GM12874 (cell line): ENCODE measurements around the gene JOSD1.

Experiments
- CTCF ChIP-seq: IDR thresholded peaks from 2 replicates; pipeline ENCODE4 v1.5.1; 2011; ENCODE audit warnings: low read depth, mild to moderate bottlenecking, control low read depth, low read length, moderate library complexity; ENCODE audit not compliant: insufficient read depth

JOSD1 gene

GRCh38 chr22:38717244-38717643, 16.5 kb upstream of the JOSD1 start:
- TF ChIP-seq CTCF: no peak

GRCh38 chr22:38716826-38717225, 16.1 kb upstream of the JOSD1 start:
- TF ChIP-seq CTCF: no peak

GRCh38 chr22:38716271-38716670, 15.5 kb upstream of the JOSD1 start:
- TF ChIP-seq CTCF: no peak

GRCh38 chr22:38715852-38716251, 15.1 kb upstream of the JOSD1 start:
- no peak for TF ChIP-seq CTCF

GRCh38 chr22:38715176-38715764, 14.5 kb upstream of the JOSD1 start:
- TF ChIP-seq CTCF: no peak

- TF ChIP-seq CTCF: no peak
Measured at GRCh38 chr22:38713921-38714320, 13.2 kb upstream of the JOSD1 start.

- TF ChIP-seq CTCF: no peak
Measured at GRCh38 chr22:38712486-38713207, 11.9 kb upstream of the JOSD1 start.
